ENCODE data around the gene PCLAF. TPM values are rescaled to one million over a fixed set of nuclear protein-coding genes. Genes with fewer than 3 reads are reported as not detected.

Gene PCLAF
- total RNA-seq, 1 experiment from 2014 or later = 93.5 TPM

DNA sequence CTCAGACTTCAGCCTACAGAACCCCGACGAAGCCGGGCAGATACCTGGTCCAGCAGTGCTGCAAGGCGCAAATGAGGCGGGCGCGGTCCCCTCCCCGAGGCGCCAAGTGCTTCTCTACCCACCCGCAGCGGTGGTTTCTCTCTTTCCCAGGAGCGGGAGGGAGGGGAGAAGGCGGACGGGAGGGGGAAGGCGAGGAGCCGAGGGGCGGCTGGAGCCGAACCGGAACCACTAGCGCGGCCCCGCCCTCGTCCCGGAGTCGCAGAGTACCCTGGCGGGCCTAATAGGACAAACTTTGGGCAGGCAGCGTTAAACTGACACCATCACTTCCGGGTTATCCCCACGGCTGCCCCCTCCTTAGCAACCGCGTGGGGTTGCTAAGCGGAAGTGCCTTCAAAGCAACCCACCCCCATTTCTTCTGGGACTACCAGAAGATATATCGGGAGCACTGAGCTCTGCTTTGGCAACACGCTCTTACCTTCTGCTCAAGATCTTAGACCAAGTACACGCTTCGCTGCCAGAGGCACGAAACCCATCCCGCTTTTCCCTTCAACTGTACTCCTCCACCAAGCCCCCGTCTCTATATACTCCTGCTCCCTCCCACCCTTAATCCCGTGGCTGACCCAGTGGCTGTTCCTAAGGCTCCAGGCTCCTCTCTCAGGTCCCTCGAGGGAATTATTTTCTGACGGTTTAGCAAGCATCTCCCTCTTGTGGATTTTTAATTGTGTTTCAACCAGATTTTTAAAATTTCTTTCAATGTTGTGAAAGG lies 25.1 kb downstream of the PCLAF start, which contains the start of gene CSNK1G1:
CSNK1G1 (minus strand) TSS at position 230 of the 766 bp plus-strand sequence. CDS start 55,674 bp downstream, outside the sequence.
- H3K9ac ChIP-seq (ENCODE audit: low read length) = peak within 1 kb of the TSS; percentile 87
- TF ChIP-seq JUND (IDR thresholded peaks at IDR 0.05) = no peak
- TF ChIP-seq SP1 (IDR thresholded peaks at IDR 0.05; ENCODE audit: low read depth) = peak; percentile 27; the same call in 1 of the 2 replicates
- no peak for TF ChIP-seq YY1 (IDR thresholded peaks at IDR 0.05; ENCODE audit: extremely low read depth, insufficient replicate concordance, low read depth, low read length)
- no peak for TF ChIP-seq ZFX (IDR thresholded peaks at IDR 0.05)
- TF ChIP-seq, protein P1, sequence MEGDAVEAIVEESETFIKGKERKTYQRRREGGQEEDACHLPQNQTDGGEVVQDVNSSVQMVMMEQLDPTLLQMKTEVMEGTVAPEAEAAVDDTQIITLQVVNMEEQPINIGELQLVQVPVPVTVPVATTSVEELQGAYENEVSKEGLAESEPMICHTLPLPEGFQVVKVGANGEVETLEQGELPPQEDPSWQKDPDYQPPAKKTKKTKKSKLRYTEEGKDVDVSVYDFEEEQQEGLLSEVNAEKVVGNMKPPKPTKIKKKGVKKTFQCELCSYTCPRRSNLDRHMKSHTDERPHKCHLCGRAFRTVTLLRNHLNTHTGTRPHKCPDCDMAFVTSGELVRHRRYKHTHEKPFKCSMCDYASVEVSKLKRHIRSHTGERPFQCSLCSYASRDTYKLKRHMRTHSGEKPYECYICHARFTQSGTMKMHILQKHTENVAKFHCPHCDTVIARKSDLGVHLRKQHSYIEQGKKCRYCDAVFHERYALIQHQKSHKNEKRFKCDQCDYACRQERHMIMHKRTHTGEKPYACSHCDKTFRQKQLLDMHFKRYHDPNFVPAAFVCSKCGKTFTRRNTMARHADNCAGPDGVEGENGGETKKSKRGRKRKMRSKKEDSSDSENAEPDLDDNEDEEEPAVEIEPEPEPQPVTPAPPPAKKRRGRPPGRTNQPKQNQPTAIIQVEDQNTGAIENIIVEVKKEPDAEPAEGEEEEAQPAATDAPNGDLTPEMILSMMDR (IDR thresholded peaks at IDR 0.05 in 2 of 3, conservative IDR thresholded peaks at IDR 0.05 in 1 of 3; ENCODE audit: borderline replicate concordance in 1 of 3, insufficient read depth in 1 of 3, low read depth in 2 of 3, low read length in 2 of 3) = peak; percentile 21 to 87 (median 51); a peak in 4 of 6 replicates
- TF ChIP-seq TCF7L2 (IDR thresholded peaks at IDR 0.05; ENCODE audit: borderline replicate concordance, extremely low read depth, insufficient read depth, insufficient read length) = peak; percentile 73
- TF ChIP-seq POLR2AphosphoS5 (IDR thresholded peaks at IDR 0.05; ENCODE audit: low read depth, low read length) = peak; percentile 60; the same call in 1 of the 2 replicates
- TF ChIP-seq, protein P2, sequence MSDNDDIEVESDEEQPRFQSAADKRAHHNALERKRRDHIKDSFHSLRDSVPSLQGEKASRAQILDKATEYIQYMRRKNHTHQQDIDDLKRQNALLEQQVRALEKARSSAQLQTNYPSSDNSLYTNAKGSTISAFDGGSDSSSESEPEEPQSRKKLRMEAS (IDR thresholded peaks at IDR 0.05) = peak; percentile 33; the same call in 1 of the 2 replicates
- peak; percentile 70 for TF ChIP-seq RAD21 (IDR thresholded peaks at IDR 0.05; ENCODE audit: low read depth)
- peak; percentile 80 for TF ChIP-seq EGR1 (IDR thresholded peaks at IDR 0.05; ENCODE audit: low read depth)
- TF ChIP-seq, protein P3, sequence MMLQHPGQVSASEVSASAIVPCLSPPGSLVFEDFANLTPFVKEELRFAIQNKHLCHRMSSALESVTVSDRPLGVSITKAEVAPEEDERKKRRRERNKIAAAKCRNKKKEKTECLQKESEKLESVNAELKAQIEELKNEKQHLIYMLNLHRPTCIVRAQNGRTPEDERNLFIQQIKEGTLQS (IDR thresholded peaks at IDR 0.05) = no peak
- peak; percentile 97 for TF ChIP-seq ELF1 (IDR thresholded peaks at IDR 0.05; ENCODE audit: borderline replicate concordance, low read depth)
- peak; percentile 91 for DNase-seq (ENCODE audit: low read depth, low spot score)
- no peaks in the 10 kb centered on the region for H3K9me2 ChIP-seq (ENCODE audit: insufficient read depth)
- H3K9me3 ChIP-seq (ENCODE audit: control insufficient read depth in 1 of 2, insufficient read depth in 1 of 2, low read depth in 1 of 2, low read length in 2 of 2) = no peaks in the 10 kb centered on the region
- H3K36me3 ChIP-seq (ENCODE audit: control insufficient read depth in 1 of 2, insufficient read depth in 2 of 2, low read length in 2 of 2) = peaks cover 0 to 4% of the 10 kb centered on the region in 2 experiments; a peak in 1 of 4 replicates
- peak within 1 kb of the TSS; percentile 77 for H3K27ac ChIP-seq (ENCODE audit: low read depth, low read length)
- H3K4me2 ChIP-seq (ENCODE audit: low read length) = peak within 1 kb of the TSS; percentile 93
- no peak within 1 kb of the TSS for H2AFZ ChIP-seq (ENCODE audit: low read depth, low read length, poor library complexity, severe bottlenecking)
- CTCF ChIA-PET = interaction anchor here (1.0 kb wide), 2 partner anchors 21 to 146 kb away, joined by 3 to 6 read pairs; no protein-coding TSS in a partner anchor
- BruUV-seq (replicated peaks) = no TSS peak
- H4K20me1 ChIP-seq (ENCODE audit: insufficient read depth) = 0 out of 2 replicates have a peak, but pooled peaks cover 3% of the 10 kb centered on the region
- RAD21 ChIA-PET (ENCODE audit: low non-redundant PET in 1 of 2, low total read pairs in 2 of 2, uncharacterized antibody in 2 of 2, unreplicated experiment in 2 of 2) = interaction anchor here in 1 of 2 experiments (1.0 kb wide), 1 partner anchor 193 kb away, joined by 3 read pairs; the partner anchor contains the start of gene PPIB
- no peaks in the 10 kb centered on the region for H3K27me3 ChIP-seq (ENCODE audit: insufficient read depth, low read length)
- peaks cover 9 to 19% of the 10 kb centered on the region in 2 experiments; a peak in 3 of 4 replicates for H3K4me1 ChIP-seq (ENCODE audit: control insufficient read depth in 1 of 2, insufficient read depth in 2 of 2, low read length in 2 of 2)
- intact Hi-C loops (cut with micrococcal nuclease) = loop anchor here (1.0 to 5.0 kb wide), 2 partner anchors 147 to 204 kb away; partner anchors contain the start of gene SNX22
- POLR2A ChIA-PET = interaction anchor here (1.0 kb wide), 1 partner anchor 31 kb away, joined by 3 read pairs; the partner anchor contains the start of gene TRIP4
- peak; percentile 95 for ATAC-seq
- H3K4me3 ChIP-seq (replicated peaks in 1 of 2; ENCODE audit: low read depth in 1 of 2, low read length in 2 of 2) = peak within 1 kb of the TSS; percentile 78 to 93
- H3K79me2 ChIP-seq (ENCODE audit: insufficient read depth, low read length) = peaks cover 46% of the 10 kb centered on the region
